NCI-H774 (cell line): ENCODE results near the gene LRRC8E.

Experiments used
- DNase-seq: peaks from one replicate; lab custom pipeline; 2025; lab: John Stamatoyannopoulos, UW

The LRRC8E gene

GRCh38 chr19:7932276-7932929 is 44.1 kb downstream of the LRRC8E start:
- DNase-seq: no peak

GRCh38 chr19:7932930-7933300 is 44.6 kb downstream of the LRRC8E start:
- DNase-seq: no peak

- DNase-seq: no peak
Observed at GRCh38 chr19:7933411-7933810, 45.1 kb downstream of the LRRC8E start.

- no peak for DNase-seq
Observed at GRCh38 chr19:7933828-7934725, 45.8 kb downstream of the LRRC8E start.

- no peak for DNase-seq
Observed at GRCh38 chr19:7934766-7935165, 46.5 kb downstream of the LRRC8E start.

GRCh38 chr19:7940841-7941240 is 52.5 kb downstream of the LRRC8E start:
- no peak for DNase-seq

- DNase-seq: no peak
Observed at GRCh38 chr19:7941895-7942596, 53.7 kb downstream of the LRRC8E start.

- DNase-seq: no peak
Observed at GRCh38 chr19:7942981-7943443, 54.7 kb downstream of the LRRC8E start.

GRCh38 chr19:7943444-7944176 is 55.3 kb downstream of the LRRC8E start, which contains the start of gene TIMM44:
TSS of gene TIMM44 (minus strand) at chr19:7943666. CDS start at chr19:7943651, 15 bp downstream.
- peak; percentile 99 for DNase-seq

GRCh38 chr19:7944177-7944761 is 56.0 kb downstream of the LRRC8E start:
- peak; percentile 75 for DNase-seq

GRCh38 chr19:7947939-7948338 is 59.6 kb downstream of the LRRC8E start:
- no peak for DNase-seq
